HEK293 (cell line): Measurements from ENCODE around the gene CD3G.

Experiments
- CTCF ChIA-PET: fragments of 350-600 bp; formaldehyde crosslinking; extraction: SDS; loops from one replicate; lab custom pipeline; 2021; ENCODE audit warnings: antibody characterized with exemption; lab: Yijun Ruan, JAX
- POLR2A ChIA-PET: fragments of 300-600 bp; formaldehyde crosslinking; extraction: SDS; loops from one replicate; lab custom pipeline; 2020; ENCODE audit warnings: antibody characterized with exemption, inconsistent platforms; lab: Yijun Ruan, JAX
- H3K27ac ChIP-seq: fragments of 200-500 bp; sonication (Bioruptor generic); 2 replicates; pipeline ENCODE4 v1.5.1; 2014; ENCODE audit warnings: low read depth, low read length, control low read depth, inconsistent platforms; ENCODE audit errors: extremely low read depth
- H3K36me3 ChIP-seq, 2 experiments: fragments of 200-500 bp in 1 of 2; sonication (Bioruptor generic) in 1 of 2; 1 replicate in 1 of 2; 2 replicates in 1 of 2; pipeline ENCODE4 v1.5.1; 2014 to 2017; ENCODE audit warnings: inconsistent platforms in 2 of 2, low read length in 2 of 2; ENCODE audit not compliant: control insufficient read depth in 2 of 2, insufficient read depth in 1 of 2
- H3K4me1 ChIP-seq: fragments of 200-500 bp; sonication (Bioruptor generic); 2 replicates; pipeline ENCODE4 v1.5.1; 2014; ENCODE audit warnings: mild to moderate bottlenecking, low read length, inconsistent platforms; ENCODE audit not compliant: control insufficient read depth, insufficient read depth
- H3K4me3 ChIP-seq: 2 replicates; pipeline ENCODE4 v1.5.1; 2011; ENCODE audit warnings: low read depth, mild to moderate bottlenecking, control low read depth, low read length, moderate library complexity
- H3K9me3 ChIP-seq: fragments of 200-500 bp; sonication (Bioruptor generic); 2 replicates; pipeline ENCODE4 v1.5.1; 2014; ENCODE audit warnings: low read depth, low read length, inconsistent platforms; ENCODE audit not compliant: control insufficient read depth, insufficient read depth
- CTCF ChIP-seq: fragments of 450-650 bp; formaldehyde crosslinking; IDR thresholded peaks from 2 replicates; pipeline ENCODE4 v1.5.1; 2016; ENCODE audit warnings: missing biosample characterization, missing genetic modification characterization
- FEZF1 ChIP-seq: fragments of 450-650 bp; formaldehyde crosslinking; IDR thresholded peaks from 2 replicates; pipeline ENCODE4 v1.5.1; 2016; ENCODE audit warnings: missing biosample characterization, missing genetic modification characterization
- GLI4 ChIP-seq: fragments of 450-650 bp; formaldehyde crosslinking; IDR thresholded peaks from 2 replicates; pipeline ENCODE4 v1.5.1; 2016; ENCODE audit warnings: missing biosample characterization, missing genetic modification characterization
- GLIS2 ChIP-seq: fragments of 450-650 bp; formaldehyde crosslinking; IDR thresholded peaks from 2 replicates; pipeline ENCODE4 v1.5.1; 2016; ENCODE audit warnings: missing biosample characterization, missing genetic modification characterization
- HOXD13 ChIP-seq: sonication (generic); formaldehyde crosslinking; IDR thresholded peaks from 2 replicates; pipeline ENCODE4 v1.8.0; 2022; ENCODE audit warnings: missing genetic modification reagents, borderline replicate concordance
- KLF9 ChIP-seq: fragments of 450-650 bp; formaldehyde crosslinking; IDR thresholded peaks from 2 replicates; pipeline ENCODE4 v1.5.1; 2016; ENCODE audit warnings: missing biosample characterization, missing genetic modification characterization, low read depth
- REPIN1 ChIP-seq: fragments of 450-650 bp; formaldehyde crosslinking; IDR thresholded peaks from 2 replicates; pipeline ENCODE4 v1.5.1; 2017; ENCODE audit warnings: missing biosample characterization, missing genetic modification characterization, low read depth
- ZNF133 ChIP-seq: fragments of 450-650 bp; formaldehyde crosslinking; IDR thresholded peaks from 2 replicates; pipeline ENCODE4 v1.5.1; 2016; ENCODE audit warnings: missing biosample characterization, missing genetic modification characterization
- ZNF146 ChIP-seq: fragments of 450-650 bp; formaldehyde crosslinking; IDR thresholded peaks from 2 replicates; pipeline ENCODE4 v1.5.1; 2016; ENCODE audit warnings: missing biosample characterization, missing genetic modification characterization
- ZNF266 ChIP-seq: fragments of 450-650 bp; formaldehyde crosslinking; IDR thresholded peaks from 2 replicates; pipeline ENCODE4 v1.5.1; 2016; ENCODE audit warnings: missing biosample characterization, missing genetic modification characterization, low read depth
- ZNF311 ChIP-seq: fragments of 450-650 bp; formaldehyde crosslinking; IDR thresholded peaks from 2 replicates; pipeline ENCODE4 v1.5.1; 2017; ENCODE audit warnings: missing biosample characterization, missing genetic modification characterization, borderline replicate concordance
- ZNF350 ChIP-seq: fragments of 450-650 bp; formaldehyde crosslinking; IDR thresholded peaks from 2 replicates; pipeline ENCODE4 v1.5.0; 2017; ENCODE audit warnings: missing biosample characterization, mild to moderate bottlenecking, missing genetic modification characterization
- ZNF391 ChIP-seq: fragments of 450-650 bp; formaldehyde crosslinking; IDR thresholded peaks from 2 replicates; pipeline ENCODE4 v1.5.1; 2016; ENCODE audit warnings: low read depth, missing biosample characterization, missing genetic modification characterization, borderline replicate concordance
- ZNF549 ChIP-seq: fragments of 450-650 bp; IDR thresholded peaks from 2 replicates; pipeline ENCODE4 v1.5.1; 2018; ENCODE audit warnings: missing biosample characterization, missing genetic modification characterization, mild to moderate bottlenecking, inconsistent platforms, moderate library complexity
- ZNF561 ChIP-seq: fragments of 450-650 bp; IDR thresholded peaks from 2 replicates; pipeline ENCODE4 v1.5.1; 2018; ENCODE audit warnings: missing biosample characterization, missing genetic modification characterization, borderline replicate concordance
- ZNF621 ChIP-seq: fragments of 450-650 bp; formaldehyde crosslinking; IDR thresholded peaks from 2 replicates; pipeline ENCODE4 v1.5.1; 2017; ENCODE audit warnings: missing biosample characterization, missing genetic modification characterization
- ZNF623 ChIP-seq: fragments of 450-650 bp; formaldehyde crosslinking; IDR thresholded peaks from 2 replicates; pipeline ENCODE4 v1.5.1; 2016; ENCODE audit warnings: missing biosample characterization, missing genetic modification characterization
- ZNF830 ChIP-seq: fragments of 450-650 bp; IDR thresholded peaks from 2 replicates; pipeline ENCODE4 v1.5.0; 2018; ENCODE audit warnings: missing biosample characterization, missing genetic modification characterization, low read depth, mild to moderate bottlenecking, moderate library complexity
- TF ChIP-seq, protein P1 (sequence below): fragments of 450-650 bp; formaldehyde crosslinking; conservative IDR thresholded peaks from 2 replicates; pipeline ENCODE4 v1.5.1; 2016; ENCODE audit warnings: low read depth, missing biosample characterization, missing genetic modification characterization
- TF ChIP-seq, protein P2 (sequence below): fragments of 450-650 bp; formaldehyde crosslinking; IDR thresholded peaks from 2 replicates; pipeline ENCODE4 v1.5.1; 2016; ENCODE audit warnings: missing biosample characterization, missing genetic modification characterization
- TF ChIP-seq, protein P3 (sequence below): fragments of 450-650 bp; formaldehyde crosslinking; IDR thresholded peaks from 2 replicates; pipeline ENCODE4 v1.5.1; 2016; ENCODE audit warnings: missing biosample characterization, missing genetic modification characterization

The CD3G gene

GRCh38 chr11:118380571-118380970 is 36.4 kb downstream of the CD3G start:
- Histone ChIP-seq H3K4me1 (no peaks in the 10 kb centered on the region), H3K36me3 (peaks cover 30 to 97% of the 10 kb centered on the region in 2 experiments)
- CTCF ChIA-PET, result interaction anchor here (1.4 kb wide), 1 partner anchor 182 kb away, joined by 6 read pairs; no protein-coding TSS in a partner anchor
- no peak for TF ChIP-seq ZNF350 (tag by site-specific recombination)
- no peak for TF ChIP-seq ZNF561
- TF ChIP-seq, protein P1, sequence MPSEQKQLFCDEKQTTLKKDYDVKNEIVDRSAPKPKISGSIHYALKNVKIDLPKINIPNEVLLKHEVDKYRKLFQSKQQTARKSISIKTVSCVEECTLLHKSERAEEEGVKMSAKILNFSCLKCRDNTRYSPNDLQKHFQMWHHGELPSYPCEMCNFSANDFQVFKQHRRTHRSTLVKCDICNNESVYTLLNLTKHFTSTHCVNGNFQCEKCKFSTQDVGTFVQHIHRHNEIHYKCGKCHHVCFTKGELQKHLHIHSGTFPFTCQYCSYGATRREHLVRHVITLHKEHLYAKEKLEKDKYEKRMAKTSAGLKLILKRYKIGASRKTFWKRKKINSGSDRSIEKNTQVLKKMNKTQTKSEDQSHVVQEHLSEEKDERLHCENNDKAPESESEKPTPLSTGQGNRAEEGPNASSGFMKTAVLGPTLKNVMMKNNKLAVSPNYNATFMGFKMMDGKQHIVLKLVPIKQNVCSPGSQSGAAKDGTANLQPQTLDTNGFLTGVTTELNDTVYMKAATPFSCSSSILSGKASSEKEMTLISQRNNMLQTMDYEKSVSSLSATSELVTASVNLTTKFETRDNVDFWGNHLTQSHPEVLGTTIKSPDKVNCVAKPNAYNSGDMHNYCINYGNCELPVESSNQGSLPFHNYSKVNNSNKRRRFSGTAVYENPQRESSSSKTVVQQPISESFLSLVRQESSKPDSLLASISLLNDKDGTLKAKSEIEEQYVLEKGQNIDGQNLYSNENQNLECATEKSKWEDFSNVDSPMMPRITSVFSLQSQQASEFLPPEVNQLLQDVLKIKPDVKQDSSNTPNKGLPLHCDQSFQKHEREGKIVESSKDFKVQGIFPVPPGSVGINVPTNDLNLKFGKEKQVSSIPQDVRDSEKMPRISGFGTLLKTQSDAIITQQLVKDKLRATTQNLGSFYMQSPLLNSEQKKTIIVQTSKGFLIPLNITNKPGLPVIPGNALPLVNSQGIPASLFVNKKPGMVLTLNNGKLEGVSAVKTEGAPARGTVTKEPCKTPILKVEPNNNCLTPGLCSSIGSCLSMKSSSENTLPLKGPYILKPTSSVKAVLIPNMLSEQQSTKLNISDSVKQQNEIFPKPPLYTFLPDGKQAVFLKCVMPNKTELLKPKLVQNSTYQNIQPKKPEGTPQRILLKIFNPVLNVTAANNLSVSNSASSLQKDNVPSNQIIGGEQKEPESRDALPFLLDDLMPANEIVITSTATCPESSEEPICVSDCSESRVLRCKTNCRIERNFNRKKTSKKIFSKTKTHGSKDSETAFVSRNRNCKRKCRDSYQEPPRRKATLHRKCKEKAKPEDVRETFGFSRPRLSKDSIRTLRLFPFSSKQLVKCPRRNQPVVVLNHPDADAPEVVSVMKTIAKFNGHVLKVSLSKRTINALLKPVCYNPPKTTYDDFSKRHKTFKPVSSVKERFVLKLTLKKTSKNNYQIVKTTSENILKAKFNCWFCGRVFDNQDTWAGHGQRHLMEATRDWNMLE (tag by site-specific recombination), result no peak
- TF ChIP-seq, all 188 proteins: peak for 0
- POLR2A ChIA-PET, result no interaction called here
- Histone ChIP-seq H3K27ac (no peak overlapping the region), H3K4me3 (no peak overlapping the region), H3K9me3 (no peaks in the 10 kb centered on the region)

- Histone ChIP-seq H3K27ac (no peak overlapping the region), H3K4me3 (no peak overlapping the region), H3K9me3 (no peaks in the 10 kb centered on the region), H3K4me1 (no peaks in the 10 kb centered on the region), H3K36me3 (peaks cover 28 to 98% of the 10 kb centered on the region in 2 experiments)
- POLR2A ChIA-PET, result no interaction called here
- no peak for TF ChIP-seq REPIN1 (tag by site-specific recombination)
- no peak for TF ChIP-seq KLF9 (tag by site-specific recombination)
- TF ChIP-seq ZNF266 (tag by site-specific recombination), result no peak
- no peak for TF ChIP-seq ZNF830 (tag by site-specific recombination)
- no peak for TF ChIP-seq ZNF311 (tag by site-specific recombination)
- no peak for TF ChIP-seq FEZF1
- TF ChIP-seq, protein P2, sequence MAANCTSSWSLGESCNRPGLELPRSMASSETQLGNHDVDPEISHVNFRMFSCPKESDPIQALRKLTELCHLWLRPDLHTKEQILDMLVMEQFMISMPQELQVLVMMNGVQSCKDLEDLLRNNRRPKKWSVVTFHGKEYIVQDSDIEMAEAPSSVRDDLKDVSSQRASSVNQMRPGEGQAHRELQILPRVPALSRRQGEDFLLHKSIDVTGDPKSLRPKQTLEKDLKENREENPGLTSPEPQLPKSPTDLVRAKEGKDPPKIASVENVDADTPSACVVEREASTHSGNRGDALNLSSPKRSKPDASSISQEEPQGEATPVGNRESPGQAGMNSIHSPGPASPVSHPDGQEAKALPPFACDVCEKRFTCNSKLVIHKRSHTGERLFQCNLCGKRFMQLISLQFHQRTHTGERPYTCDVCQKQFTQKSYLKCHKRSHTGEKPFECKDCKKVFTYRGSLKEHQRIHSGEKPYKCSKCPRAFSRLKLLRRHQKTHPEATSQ (tag by site-specific recombination), result no peak
- TF ChIP-seq, protein P3, sequence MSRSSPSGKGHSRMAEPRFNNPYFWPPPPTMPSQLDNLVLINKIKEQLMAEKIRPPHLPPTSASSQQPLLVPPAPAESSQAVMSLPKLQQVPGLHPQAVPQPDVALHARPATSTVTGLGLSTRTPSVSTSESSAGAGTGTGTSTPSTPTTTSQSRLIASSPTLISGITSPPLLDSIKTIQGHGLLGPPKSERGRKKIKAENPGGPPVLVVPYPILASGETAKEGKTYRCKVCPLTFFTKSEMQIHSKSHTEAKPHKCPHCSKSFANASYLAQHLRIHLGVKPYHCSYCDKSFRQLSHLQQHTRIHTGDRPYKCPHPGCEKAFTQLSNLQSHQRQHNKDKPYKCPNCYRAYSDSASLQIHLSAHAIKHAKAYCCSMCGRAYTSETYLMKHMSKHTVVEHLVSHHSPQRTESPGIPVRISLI (tag by site-specific recombination), result no peak
- no peak for TF ChIP-seq ZNF549 (tag by site-specific recombination)
- TF ChIP-seq ZNF391 (tag by site-specific recombination), result no peak
- CTCF ChIA-PET, result no interaction called here
Measured at GRCh38 chr11:118382954-118383353, 38.8 kb downstream of the CD3G start.

DNA sequence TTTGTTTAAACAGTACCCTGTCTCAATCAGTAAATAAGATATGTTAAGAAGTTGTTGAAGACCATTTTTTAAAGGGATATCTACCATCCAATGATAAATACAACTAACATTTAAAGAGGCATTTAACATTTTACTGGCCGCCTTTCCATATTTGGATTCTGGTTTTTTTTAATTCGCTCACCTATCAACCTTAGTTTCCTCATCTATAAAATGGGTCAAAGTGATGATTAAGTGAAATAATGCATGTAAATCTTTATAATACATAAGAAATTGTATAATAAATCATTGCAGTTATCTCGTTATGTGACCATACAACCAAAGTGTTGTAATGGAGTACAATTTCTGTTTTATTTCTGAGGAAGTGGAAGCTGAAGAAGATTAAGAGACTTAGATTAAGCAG is 39.5 kb downstream of the CD3G start:
- peaks cover 33 to 98% of the 10 kb centered on the region in 2 experiments for H3K36me3 ChIP-seq
- H3K4me1 ChIP-seq, result no peaks in the 10 kb centered on the region
- CTCF ChIA-PET, result no interaction called here
- H3K4me3 ChIP-seq, result no peak overlapping the region
- POLR2A ChIA-PET, result no interaction called here
- no peak overlapping the region for H3K27ac ChIP-seq
- no peaks in the 10 kb centered on the region for H3K9me3 ChIP-seq
- TF ChIP-seq GLI4 (tag by site-specific recombination), result no peak
- TF ChIP-seq, protein P3 (tag by site-specific recombination), result no peak
- TF ChIP-seq ZNF623 (tag by site-specific recombination), result no peak
- no peak for TF ChIP-seq GLIS2 (tag by site-specific recombination)
- no peak for TF ChIP-seq ZNF146 (tag by site-specific recombination)
- no peak for TF ChIP-seq ZNF133 (tag by site-specific recombination)
- no peak for TF ChIP-seq ZNF621
- no peak for TF ChIP-seq CTCF (tag by site-specific recombination)
- no peak for TF ChIP-seq HOXD13
